ENCODE data around the gene MAP3K1. TPM values are rescaled to one million over a fixed set of nuclear protein-coding genes. Genes with fewer than 3 reads are reported as not detected.

Gene MAP3K1
- polyA plus RNA-seq, 1 experiment = 7.7 TPM

- TF ChIP-seq CTCF (IDR thresholded peaks at IDR 0.05; ENCODE audit: low read depth, low read length) = no peak
- CTCF ChIA-PET = interaction anchor here (0.6 kb wide), 1 partner anchor 229 kb away, joined by 5 read pairs; no protein-coding TSS in a partner anchor
- Histone ChIP-seq H3K9me3 (ENCODE audit: control insufficient read depth, insufficient read depth, low read length) (no peaks in the 10 kb centered on the region), H3K4me3 (ENCODE audit: low read depth, low read length) (no peak overlapping the region), H3K27me3 (ENCODE audit: control insufficient read depth, insufficient read depth, low read length) (no peaks in the 10 kb centered on the region), H3K27ac (ENCODE audit: low read depth, low read length) (no peak overlapping the region)
- POLR2A ChIA-PET = interaction anchor here (0.7 kb wide), 1 partner anchor 549 kb away, joined by 4 read pairs; no protein-coding TSS in a partner anchor
- no peak for DNase-seq (ENCODE audit: low read depth, low spot score)
Measured at GRCh38 chr5:56854920-56855319, 39.6 kb downstream of the MAP3K1 start.

GRCh38 chr5:56856541-56857178 is 41.3 kb downstream of the MAP3K1 start:
- H3K4me3 ChIP-seq (ENCODE audit: low read depth, low read length) = no peak overlapping the region
- no peaks in the 10 kb centered on the region for H3K27me3 ChIP-seq (ENCODE audit: control insufficient read depth, insufficient read depth, low read length)
- no peak for DNase-seq (ENCODE audit: low read depth, low spot score)
- no peak for TF ChIP-seq CTCF (IDR thresholded peaks at IDR 0.05; ENCODE audit: low read depth, low read length)
- H3K9me3 ChIP-seq (ENCODE audit: control insufficient read depth, insufficient read depth, low read length) = no peaks in the 10 kb centered on the region
- CTCF ChIA-PET = interaction anchor here (1.0 to 3.0 kb wide), 3 partner anchors 18 to 586 kb away, joined by 4 to 24 read pairs (median 6); no protein-coding TSS in a partner anchor
- H3K27ac ChIP-seq (ENCODE audit: low read depth, low read length) = no peak overlapping the region
- POLR2A ChIA-PET = interaction anchor here (0.7 kb wide), 1 partner anchor 21 kb away, joined by 3 read pairs; no protein-coding TSS in a partner anchor

GRCh38 chr5:56858777-56859442 is 43.6 kb downstream of the MAP3K1 start:
- no peak for TF ChIP-seq CTCF (IDR thresholded peaks at IDR 0.05; ENCODE audit: low read depth, low read length)
- Histone ChIP-seq H3K27me3 (ENCODE audit: control insufficient read depth, insufficient read depth, low read length) (no peaks in the 10 kb centered on the region), H3K27ac (ENCODE audit: low read depth, low read length) (no peak overlapping the region), H3K9me3 (ENCODE audit: control insufficient read depth, insufficient read depth, low read length) (no peaks in the 10 kb centered on the region; the same call in 1 of the 2 replicates), H3K4me3 (ENCODE audit: low read depth, low read length) (no peak overlapping the region)
- CTCF ChIA-PET = interaction anchor here (1.0 to 1.9 kb wide), 2 partner anchors 20 to 41 kb away, joined by 4 to 6 read pairs; no protein-coding TSS in a partner anchor
- no peak for DNase-seq (ENCODE audit: low read depth, low spot score)
- POLR2A ChIA-PET = no interaction called here

GRCh38 chr5:56861893-56862485 is 46.6 kb downstream of the MAP3K1 start:
- DNase-seq (ENCODE audit: low read depth, low spot score) = no peak
- CTCF ChIA-PET = no interaction called here
- POLR2A ChIA-PET = no interaction called here
- H3K9me3 ChIP-seq (ENCODE audit: control insufficient read depth, insufficient read depth, low read length) = no peaks in the 10 kb centered on the region; the same call in 1 of the 2 replicates
- no peaks in the 10 kb centered on the region for H3K27me3 ChIP-seq (ENCODE audit: control insufficient read depth, insufficient read depth, low read length)
- TF ChIP-seq CTCF (IDR thresholded peaks at IDR 0.05; ENCODE audit: low read depth, low read length) = no peak
- no peak overlapping the region for H3K27ac ChIP-seq (ENCODE audit: low read depth, low read length)
- H3K4me3 ChIP-seq (ENCODE audit: low read depth, low read length) = no peak overlapping the region
